ENCODE data around the gene MAD1L1.

DNA sequence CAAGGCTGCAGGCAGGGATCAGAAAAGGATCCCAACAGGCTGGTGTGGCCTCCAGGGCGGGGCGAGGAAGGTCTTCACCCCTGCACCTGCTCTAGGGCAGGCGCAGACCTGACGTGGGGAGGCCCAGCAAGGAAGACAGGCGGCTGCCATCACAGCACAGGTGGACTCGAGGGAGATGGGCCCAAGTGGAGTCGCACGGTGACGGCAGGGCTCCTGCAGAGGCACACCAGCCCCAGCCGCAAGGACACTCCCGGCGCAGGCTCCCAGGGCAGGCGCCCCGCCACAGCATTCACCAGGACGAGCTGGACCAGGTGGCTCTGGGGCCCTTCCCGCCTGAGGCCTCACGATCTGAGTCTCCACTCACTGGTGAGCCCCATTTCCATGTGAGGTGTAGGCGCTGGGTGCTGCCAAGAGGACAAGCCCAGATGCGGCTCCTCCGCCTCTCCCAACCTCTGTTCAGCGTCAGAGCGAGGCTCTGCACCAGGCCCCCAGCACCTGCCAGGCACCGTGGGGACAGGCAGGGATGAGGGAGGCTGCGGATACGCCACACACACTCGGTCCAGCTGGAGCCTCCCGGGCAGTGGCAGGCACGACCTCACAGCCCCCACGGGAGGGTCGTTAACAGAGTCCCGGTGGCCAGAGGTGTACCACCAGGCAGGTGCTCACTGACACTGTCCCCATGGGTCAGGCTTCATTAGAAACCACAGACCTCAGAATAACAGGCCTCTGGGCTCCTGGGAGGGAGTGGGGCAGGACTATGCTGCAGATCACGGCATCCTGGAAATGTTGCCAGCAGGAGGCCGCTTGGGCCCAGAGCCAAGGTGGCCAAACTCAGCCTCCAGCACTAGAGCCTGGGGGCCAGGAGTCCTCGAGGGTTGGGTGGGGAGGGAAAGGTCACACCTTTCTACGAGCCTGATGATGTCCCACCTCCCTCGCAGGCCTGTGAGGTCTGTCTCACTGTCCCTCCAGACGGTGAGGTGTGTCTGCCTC lies 111.6 kb downstream of the MAD1L1 start:
- TF ChIP-seq, protein P1, sequence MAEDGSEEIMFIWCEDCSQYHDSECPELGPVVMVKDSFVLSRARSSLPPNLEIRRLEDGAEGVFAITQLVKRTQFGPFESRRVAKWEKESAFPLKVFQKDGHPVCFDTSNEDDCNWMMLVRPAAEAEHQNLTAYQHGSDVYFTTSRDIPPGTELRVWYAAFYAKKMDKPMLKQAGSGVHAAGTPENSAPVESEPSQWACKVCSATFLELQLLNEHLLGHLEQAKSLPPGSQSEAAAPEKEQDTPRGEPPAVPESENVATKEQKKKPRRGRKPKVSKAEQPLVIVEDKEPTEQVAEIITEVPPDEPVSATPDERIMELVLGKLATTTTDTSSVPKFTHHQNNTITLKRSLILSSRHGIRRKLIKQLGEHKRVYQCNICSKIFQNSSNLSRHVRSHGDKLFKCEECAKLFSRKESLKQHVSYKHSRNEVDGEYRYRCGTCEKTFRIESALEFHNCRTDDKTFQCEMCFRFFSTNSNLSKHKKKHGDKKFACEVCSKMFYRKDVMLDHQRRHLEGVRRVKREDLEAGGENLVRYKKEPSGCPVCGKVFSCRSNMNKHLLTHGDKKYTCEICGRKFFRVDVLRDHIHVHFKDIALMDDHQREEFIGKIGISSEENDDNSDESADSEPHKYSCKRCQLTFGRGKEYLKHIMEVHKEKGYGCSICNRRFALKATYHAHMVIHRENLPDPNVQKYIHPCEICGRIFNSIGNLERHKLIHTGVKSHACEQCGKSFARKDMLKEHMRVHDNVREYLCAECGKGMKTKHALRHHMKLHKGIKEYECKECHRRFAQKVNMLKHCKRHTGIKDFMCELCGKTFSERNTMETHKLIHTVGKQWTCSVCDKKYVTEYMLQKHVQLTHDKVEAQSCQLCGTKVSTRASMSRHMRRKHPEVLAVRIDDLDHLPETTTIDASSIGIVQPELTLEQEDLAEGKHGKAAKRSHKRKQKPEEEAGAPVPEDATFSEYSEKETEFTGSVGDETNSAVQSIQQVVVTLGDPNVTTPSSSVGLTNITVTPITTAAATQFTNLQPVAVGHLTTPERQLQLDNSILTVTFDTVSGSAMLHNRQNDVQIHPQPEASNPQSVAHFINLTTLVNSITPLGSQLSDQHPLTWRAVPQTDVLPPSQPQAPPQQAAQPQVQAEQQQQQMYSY (CRISPR knock-in tag; IDR thresholded peaks at IDR 0.05): no peak
- TF ChIP-seq, protein P2, sequence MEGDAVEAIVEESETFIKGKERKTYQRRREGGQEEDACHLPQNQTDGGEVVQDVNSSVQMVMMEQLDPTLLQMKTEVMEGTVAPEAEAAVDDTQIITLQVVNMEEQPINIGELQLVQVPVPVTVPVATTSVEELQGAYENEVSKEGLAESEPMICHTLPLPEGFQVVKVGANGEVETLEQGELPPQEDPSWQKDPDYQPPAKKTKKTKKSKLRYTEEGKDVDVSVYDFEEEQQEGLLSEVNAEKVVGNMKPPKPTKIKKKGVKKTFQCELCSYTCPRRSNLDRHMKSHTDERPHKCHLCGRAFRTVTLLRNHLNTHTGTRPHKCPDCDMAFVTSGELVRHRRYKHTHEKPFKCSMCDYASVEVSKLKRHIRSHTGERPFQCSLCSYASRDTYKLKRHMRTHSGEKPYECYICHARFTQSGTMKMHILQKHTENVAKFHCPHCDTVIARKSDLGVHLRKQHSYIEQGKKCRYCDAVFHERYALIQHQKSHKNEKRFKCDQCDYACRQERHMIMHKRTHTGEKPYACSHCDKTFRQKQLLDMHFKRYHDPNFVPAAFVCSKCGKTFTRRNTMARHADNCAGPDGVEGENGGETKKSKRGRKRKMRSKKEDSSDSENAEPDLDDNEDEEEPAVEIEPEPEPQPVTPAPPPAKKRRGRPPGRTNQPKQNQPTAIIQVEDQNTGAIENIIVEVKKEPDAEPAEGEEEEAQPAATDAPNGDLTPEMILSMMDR (IDR thresholded peaks at IDR 0.05): no peak
- TF ChIP-seq, protein P3, sequence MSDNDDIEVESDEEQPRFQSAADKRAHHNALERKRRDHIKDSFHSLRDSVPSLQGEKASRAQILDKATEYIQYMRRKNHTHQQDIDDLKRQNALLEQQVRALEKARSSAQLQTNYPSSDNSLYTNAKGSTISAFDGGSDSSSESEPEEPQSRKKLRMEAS (CRISPR knock-in tag; IDR thresholded peaks at IDR 0.05): no peak
- TF ChIP-seq, protein P4, sequence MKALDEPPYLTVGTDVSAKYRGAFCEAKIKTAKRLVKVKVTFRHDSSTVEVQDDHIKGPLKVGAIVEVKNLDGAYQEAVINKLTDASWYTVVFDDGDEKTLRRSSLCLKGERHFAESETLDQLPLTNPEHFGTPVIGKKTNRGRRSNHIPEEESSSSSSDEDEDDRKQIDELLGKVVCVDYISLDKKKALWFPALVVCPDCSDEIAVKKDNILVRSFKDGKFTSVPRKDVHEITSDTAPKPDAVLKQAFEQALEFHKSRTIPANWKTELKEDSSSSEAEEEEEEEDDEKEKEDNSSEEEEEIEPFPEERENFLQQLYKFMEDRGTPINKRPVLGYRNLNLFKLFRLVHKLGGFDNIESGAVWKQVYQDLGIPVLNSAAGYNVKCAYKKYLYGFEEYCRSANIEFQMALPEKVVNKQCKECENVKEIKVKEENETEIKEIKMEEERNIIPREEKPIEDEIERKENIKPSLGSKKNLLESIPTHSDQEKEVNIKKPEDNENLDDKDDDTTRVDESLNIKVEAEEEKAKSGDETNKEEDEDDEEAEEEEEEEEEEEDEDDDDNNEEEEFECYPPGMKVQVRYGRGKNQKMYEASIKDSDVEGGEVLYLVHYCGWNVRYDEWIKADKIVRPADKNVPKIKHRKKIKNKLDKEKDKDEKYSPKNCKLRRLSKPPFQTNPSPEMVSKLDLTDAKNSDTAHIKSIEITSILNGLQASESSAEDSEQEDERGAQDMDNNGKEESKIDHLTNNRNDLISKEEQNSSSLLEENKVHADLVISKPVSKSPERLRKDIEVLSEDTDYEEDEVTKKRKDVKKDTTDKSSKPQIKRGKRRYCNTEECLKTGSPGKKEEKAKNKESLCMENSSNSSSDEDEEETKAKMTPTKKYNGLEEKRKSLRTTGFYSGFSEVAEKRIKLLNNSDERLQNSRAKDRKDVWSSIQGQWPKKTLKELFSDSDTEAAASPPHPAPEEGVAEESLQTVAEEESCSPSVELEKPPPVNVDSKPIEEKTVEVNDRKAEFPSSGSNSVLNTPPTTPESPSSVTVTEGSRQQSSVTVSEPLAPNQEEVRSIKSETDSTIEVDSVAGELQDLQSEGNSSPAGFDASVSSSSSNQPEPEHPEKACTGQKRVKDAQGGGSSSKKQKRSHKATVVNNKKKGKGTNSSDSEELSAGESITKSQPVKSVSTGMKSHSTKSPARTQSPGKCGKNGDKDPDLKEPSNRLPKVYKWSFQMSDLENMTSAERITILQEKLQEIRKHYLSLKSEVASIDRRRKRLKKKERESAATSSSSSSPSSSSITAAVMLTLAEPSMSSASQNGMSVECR (CRISPR knock-in tag; IDR thresholded peaks at IDR 0.05; ENCODE audit: borderline replicate concordance): no peak
- no peak for TF ChIP-seq ESRRA (CRISPR knock-in tag; IDR thresholded peaks at IDR 0.05; ENCODE audit: borderline replicate concordance)
- TF ChIP-seq, protein P5, sequence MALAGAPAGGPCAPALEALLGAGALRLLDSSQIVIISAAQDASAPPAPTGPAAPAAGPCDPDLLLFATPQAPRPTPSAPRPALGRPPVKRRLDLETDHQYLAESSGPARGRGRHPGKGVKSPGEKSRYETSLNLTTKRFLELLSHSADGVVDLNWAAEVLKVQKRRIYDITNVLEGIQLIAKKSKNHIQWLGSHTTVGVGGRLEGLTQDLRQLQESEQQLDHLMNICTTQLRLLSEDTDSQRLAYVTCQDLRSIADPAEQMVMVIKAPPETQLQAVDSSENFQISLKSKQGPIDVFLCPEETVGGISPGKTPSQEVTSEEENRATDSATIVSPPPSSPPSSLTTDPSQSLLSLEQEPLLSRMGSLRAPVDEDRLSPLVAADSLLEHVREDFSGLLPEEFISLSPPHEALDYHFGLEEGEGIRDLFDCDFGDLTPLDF (CRISPR knock-in tag; IDR thresholded peaks at IDR 0.05): no peak
- TF ChIP-seq, protein P6, sequence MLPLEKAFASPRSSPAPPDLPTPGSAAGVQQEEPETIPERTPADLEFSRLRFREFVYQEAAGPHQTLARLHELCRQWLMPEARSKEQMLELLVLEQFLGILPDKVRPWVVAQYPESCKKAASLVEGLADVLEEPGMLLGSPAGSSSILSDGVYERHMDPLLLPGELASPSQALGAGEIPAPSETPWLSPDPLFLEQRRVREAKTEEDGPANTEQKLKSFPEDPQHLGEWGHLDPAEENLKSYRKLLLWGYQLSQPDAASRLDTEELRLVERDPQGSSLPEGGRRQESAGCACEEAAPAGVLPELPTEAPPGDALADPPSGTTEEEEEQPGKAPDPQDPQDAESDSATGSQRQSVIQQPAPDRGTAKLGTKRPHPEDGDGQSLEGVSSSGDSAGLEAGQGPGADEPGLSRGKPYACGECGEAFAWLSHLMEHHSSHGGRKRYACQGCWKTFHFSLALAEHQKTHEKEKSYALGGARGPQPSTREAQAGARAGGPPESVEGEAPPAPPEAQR (CRISPR knock-in tag; IDR thresholded peaks at IDR 0.05): no peak
- TF ChIP-seq, protein P7, sequence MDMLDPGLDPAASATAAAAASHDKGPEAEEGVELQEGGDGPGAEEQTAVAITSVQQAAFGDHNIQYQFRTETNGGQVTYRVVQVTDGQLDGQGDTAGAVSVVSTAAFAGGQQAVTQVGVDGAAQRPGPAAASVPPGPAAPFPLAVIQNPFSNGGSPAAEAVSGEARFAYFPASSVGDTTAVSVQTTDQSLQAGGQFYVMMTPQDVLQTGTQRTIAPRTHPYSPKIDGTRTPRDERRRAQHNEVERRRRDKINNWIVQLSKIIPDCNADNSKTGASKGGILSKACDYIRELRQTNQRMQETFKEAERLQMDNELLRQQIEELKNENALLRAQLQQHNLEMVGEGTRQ (CRISPR knock-in tag; IDR thresholded peaks at IDR 0.05): no peak
- TF ChIP-seq NFYB (CRISPR knock-in tag; conservative IDR thresholded peaks at IDR 0.05; ENCODE audit: low read depth): no peak
